GM12874 (cell line): Measurements from ENCODE around the gene BUB1B.

Experiments used
- CTCF ChIP-seq: IDR thresholded peaks from 2 replicates; pipeline ENCODE4 v1.5.1; 2011; ENCODE audit warnings: low read depth, mild to moderate bottlenecking, control low read depth, low read length, moderate library complexity; ENCODE audit not compliant: insufficient read depth

BUB1B gene

GRCh38 chr15:40121911-40122638 lies 38.8 kb upstream of the BUB1B start:
- TF ChIP-seq CTCF, result no peak

- no peak for TF ChIP-seq CTCF
Measured at GRCh38 chr15:40125950-40126349, 34.9 kb upstream of the BUB1B start.

GRCh38 chr15:40128766-40129660 lies 31.9 kb upstream of the BUB1B start:
- no peak for TF ChIP-seq CTCF

- no peak for TF ChIP-seq CTCF
Measured at GRCh38 chr15:40130118-40130517, 30.8 kb upstream of the BUB1B start.

GRCh38 chr15:40130799-40131502 lies 29.9 kb upstream of the BUB1B start:
- no peak for TF ChIP-seq CTCF

- no peak for TF ChIP-seq CTCF
Measured at GRCh38 chr15:40133544-40133943, 27.3 kb upstream of the BUB1B start.

GRCh38 chr15:40134885-40135284 lies 26.0 kb upstream of the BUB1B start:
- no peak for TF ChIP-seq CTCF
